Activated effector memory CD4-positive, alpha-beta T cell treated with anti-CD3 and anti-CD28 coated beads, Interleukin-2, amount 50 U/mL, for 16 hours (primary cell): Measurements from ENCODE around the gene CYSRT1.

Experiments
- DNase-seq: peaks from one replicate; pipeline ENCODE4 v3.0.0-alpha.2; 2020

CYSRT1 gene

GRCh38 chr9:137191245-137191644, 33.7 kb upstream of the CYSRT1 start:
- no peak for DNase-seq

- DNase-seq, result no peak
Observed at GRCh38 chr9:137191691-137192447, 33.1 kb upstream of the CYSRT1 start.

- DNase-seq, result no peak
Observed at GRCh38 chr9:137192448-137192780, 32.6 kb upstream of the CYSRT1 start.

DNA sequence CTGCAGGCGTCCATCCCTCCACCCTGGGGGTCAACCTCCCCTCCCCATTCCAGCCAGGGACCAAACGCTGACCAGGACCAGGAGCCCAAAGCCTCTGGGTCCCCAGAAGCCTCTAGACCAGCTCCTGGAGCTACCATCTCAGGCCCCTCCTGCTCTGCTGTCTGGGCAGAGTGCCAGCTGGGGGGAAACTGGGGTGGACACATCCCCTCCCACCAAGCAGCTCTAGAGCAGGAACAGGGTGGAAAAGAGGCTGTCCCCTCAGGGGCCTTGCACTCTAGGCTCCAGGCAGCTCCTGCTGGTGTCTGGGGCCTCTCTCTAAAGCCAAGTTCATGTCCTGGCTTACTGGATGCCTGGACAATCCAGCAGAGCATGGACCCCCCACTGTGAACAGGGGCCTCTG, 32.1 kb upstream of the CYSRT1 start:
- DNase-seq, result no peak

- DNase-seq, result no peak
Observed at GRCh38 chr9:137193771-137194170, 31.2 kb upstream of the CYSRT1 start.

- no peak for DNase-seq
Observed at GRCh38 chr9:137194388-137194787, 30.6 kb upstream of the CYSRT1 start.

DNA sequence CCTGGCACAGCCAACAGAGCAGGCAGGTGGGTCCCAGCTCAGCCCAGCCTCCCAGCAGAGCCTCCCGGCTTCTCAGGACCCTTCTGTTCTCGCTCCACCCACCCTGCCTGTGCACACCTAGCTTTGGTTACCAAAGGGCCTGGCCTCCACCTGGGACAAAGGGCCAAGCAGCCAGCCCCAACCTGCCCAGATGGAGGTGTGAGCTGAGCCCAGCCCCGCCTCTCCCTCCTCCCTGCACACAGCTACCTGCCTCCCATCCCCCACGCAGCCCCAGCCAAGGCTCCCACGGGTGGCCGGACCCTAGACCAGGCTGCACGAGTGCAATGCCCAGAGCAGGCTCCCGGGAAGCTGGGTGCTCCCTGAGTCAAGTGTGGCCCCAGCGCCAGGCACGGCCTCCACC, 30.1 kb upstream of the CYSRT1 start:
- no peak for DNase-seq

DNA sequence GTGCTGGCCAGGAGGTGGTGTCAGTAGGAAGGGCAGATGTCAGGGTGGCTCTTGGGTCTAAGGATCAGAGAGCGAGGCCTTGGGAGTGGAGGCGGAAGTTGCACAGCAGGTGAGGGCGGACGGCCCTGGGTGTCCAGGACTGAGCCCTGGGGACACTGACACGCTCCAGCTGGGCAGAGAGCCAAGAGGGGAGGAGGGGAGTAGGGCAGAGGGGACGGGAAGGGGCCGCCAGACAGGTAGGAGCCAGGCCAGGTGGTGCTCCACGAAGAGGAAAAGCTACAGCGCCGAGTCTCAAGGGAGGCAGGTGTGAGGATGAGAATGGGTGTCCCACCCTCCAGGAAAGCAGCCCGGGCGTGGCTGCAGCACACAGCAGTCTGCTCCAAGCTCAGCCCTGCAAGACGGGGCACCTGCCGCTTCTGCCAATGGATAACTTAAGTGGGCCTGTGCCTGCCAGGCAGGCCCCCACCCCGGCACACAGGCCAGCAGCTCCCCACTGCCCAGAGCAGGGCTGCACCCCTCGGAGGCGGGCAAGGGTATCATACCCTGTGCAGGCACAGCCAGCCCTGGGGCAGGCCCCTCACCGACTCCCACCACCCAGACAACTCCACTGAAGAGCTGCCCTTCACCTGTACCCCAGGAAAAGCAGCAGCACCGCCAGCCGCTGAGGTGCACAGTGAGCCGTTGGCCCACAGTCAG, 29.3 kb upstream of the CYSRT1 start:
- no peak for DNase-seq

DNA sequence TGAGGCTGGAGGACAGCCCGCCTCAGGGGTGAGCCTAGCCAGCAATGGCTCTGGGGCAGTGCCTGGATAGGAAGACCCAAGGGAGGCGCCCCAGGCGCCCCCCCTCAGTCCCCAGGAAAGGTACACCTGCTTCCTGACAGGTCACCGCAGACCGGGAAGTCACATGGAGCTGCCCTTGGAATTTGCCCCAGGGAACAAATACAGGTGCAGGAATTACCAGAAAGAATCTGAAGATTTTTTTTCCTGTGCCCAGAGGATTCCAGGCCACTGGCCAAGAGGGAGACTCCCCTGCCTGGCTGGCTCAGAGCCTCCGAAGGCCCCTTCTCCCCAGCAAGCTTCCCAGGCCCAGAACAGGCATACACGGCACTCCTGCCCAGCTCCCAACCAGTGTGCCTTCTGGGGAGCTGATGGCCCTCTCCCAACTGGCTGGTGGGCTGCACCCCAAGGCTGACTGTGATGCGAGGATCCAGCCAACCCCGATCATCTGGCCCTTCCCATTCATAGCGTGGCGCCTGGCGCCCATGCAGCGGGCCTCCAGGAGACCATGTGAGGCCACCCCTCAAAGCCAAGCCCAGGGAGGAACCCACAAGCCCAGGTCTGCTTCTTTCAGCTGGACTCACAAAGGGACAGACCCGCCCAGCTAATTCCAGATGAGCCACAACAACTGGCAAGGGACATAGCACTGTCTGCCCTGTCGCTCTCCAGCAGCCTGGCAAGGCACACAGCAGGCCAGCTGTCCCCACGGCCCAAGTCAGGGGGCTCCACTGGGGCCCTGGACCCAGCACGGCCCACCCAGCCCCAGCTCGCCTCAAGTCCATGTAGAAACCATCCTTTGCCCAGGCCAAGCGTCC, 26.7 kb upstream of the CYSRT1 start:
- DNase-seq, result no peak

GRCh38 chr9:137198902-137199283, 26.1 kb upstream of the CYSRT1 start:
- DNase-seq, result no peak

GRCh38 chr9:137199411-137200121, 25.4 kb upstream of the CYSRT1 start:
- DNase-seq, result no peak

GRCh38 chr9:137200311-137201204, 24.4 kb upstream of the CYSRT1 start, which contains the start of gene TPRN:
Gene TPRN, minus strand, starts transcription at chr9:137200741. Its CDS starts 30 bp downstream, at chr9:137200711.
- peak; percentile 100 for DNase-seq

DNA sequence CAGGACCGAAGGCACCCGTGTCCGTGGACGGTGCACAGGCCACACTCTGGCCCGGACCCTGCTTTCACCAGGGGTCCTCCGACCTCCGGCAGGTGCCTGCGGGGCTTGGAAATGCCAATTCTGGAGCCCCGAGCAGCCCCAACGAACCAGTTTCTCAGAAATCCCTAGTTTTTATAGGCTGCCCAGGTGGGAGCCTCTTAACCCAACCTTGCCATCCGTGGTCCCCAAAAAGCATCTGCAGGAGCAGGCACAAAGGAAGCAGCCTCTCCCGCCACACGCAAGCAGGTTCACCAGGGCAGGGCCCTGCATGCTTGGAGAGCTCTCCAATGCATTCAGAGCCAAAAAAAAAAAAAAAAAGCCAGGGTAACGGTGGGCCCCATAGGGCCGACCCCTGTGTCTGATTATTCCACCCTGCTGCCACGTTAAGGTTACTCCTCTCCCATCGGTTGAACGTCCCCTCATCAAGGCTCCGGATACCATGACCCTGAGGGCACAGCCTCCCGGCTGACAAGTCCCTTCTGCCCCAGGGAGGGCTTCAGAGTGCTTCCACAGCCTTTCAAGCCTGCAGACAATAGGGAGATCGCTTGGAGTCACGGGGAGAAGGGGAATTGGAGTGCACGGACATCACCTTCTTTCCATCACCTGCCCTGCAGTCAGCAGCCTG, 23.6 kb upstream of the CYSRT1 start:
- DNase-seq, result no peak

GRCh38 chr9:137202966-137203365, 22.0 kb upstream of the CYSRT1 start:
- no peak for DNase-seq

DNA sequence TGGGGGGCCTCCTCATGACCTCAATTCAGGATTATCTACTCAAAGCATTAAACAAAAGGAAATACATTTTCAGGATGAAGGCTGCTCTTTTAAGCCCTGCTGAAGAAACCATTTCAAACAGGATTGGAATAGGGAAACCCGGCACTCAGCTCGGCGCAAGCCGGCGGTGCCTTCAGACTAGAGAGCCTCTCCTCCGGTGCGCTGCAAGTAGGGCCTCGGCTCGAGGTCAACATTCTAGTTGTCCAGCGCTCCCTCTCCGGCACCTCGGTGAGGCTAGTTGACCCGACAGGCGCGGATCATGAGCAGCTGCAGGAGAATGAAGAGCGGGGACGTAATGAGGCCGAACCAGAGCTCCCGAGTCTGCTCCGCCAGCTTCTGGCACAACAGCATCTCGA, 20.2 kb upstream of the CYSRT1 start:
- DNase-seq, result no peak

DNA sequence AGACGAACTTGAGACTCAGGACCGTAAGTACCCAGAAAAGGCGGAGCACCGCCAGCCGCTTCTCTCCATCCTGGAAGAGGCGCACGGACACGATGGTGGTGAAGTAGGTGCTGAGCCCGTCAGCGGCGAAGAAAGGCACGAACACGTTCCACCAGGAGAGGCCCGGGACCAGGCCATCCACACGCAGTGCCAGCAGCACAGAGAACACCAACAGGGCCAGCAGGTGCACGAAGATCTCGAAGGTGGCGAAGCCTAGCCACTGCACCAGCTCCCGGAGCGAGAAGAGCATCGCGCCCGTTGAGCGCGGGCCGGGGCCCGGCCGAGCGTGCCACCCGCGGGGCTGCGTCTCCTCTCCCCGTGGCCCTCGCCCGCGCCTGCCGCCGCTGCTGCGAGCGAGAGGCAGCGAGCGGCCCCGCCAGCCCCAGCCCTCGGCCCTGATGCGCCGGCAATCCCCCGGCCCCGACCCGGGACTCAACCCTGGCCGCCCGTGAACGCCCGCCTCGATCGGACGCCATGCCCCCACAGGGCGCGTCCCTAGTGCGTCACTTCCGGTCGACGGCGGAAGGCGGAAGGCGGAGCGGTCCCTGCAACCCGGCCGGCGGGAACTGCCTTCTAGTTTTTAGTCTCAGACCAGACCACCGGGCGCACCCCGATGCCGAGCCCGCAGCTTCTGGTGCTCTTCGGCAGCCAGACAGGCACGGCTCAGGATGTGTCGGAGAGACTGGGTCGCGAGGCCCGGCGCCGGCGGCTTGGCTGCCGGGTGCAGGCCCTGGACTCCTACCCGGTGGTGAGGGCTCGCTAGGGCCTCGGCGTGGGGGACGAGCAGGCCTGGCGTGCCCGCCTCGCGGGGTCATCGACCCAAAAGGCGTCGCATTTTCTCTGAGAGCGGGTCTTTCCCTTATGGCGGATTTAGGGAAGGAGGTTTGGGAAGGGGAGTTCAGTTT, 19.6 kb upstream of the CYSRT1 start, which contains the start of the genes NDOR1 and TMEM203:
NDOR1 (plus strand) TSS at position 575 of the 944 bp plus-strand sequence; CDS start at position 653, 78 bp downstream.
TMEM203 (minus strand) TSS at position 523 of the 944 bp plus-strand sequence; CDS start at position 289, 234 bp downstream.
- DNase-seq, result peak; percentile 98

- DNase-seq, result no peak
Observed at GRCh38 chr9:137206602-137207001, 18.4 kb upstream of the CYSRT1 start.

DNA sequence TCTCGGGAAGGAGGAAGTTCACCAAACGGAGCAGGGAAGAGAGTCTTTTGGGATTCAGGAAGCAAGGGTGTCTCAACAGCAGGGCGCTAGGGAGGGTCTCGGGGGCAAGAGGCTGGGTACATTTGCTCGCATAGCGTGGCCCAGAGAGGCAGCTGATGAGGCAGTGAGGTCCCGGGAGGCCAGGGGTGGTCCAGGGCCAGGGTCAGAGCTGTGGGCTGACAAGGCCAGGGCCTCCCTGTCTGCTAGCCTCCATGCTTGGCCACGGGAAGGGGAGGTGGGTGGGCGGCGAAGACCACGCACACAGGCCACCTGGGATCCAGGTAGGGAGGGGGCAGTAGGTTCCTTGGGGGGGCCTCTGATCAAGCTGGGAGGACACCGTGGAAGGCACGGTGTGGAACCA, 13.4 kb upstream of the CYSRT1 start:
- DNase-seq, result no peak

- DNase-seq, result no peak
Observed at GRCh38 chr9:137212520-137212919, 12.5 kb upstream of the CYSRT1 start.
